CD4-positive, alpha-beta T cell (primary cell): ENCODE results near the gene SMURF2. TPM values are rescaled to one million over a fixed set of nuclear protein-coding genes. Genes with fewer than 3 reads are reported as not detected.

ENCODE experiments used
- ATAC-seq: fragments of 200-7000 bp; cut with Tn5 transposase; one replicate; pipeline ENCODE4 v1.10.0; 2022; ENCODE audit warnings: mild to moderate bottlenecking; ENCODE audit not compliant: poor library complexity
- CTCF ChIA-PET: fragments of 350-600 bp; sonication (Branson Sonifier 250); formaldehyde crosslinking; loops from one replicate; lab custom pipeline; 2021; ENCODE audit warnings: antibody characterized with exemption, inconsistent platforms; lab: Charles Lee
- POLR2A ChIA-PET: fragments of 350-600 bp; sonication (Branson Sonifier 250); formaldehyde crosslinking; loops from one replicate; lab custom pipeline; 2021; ENCODE audit warnings: antibody characterized with exemption, inconsistent platforms; lab: Charles Lee
- DNase-seq, 14 experiments: peaks; one replicate each; pipeline ENCODE4 v3.0.0-alpha.2; 2013 to 2020; ENCODE audit warnings: mixed read lengths in 2 of 14
- H3K27ac ChIP-seq, 2 donors: one replicate each; pipeline versions ENCODE4 v1.5.1 to v1.7.0; 2013; ENCODE audit warnings: low read length in 2 of 2, low read depth in 1 of 2, mild to moderate bottlenecking in 1 of 2
- H3K27me3 ChIP-seq, 2 experiments: 1 replicate in 1 of 2; 2 replicates in 1 of 2; pipeline versions ENCODE4 v1.6.1 to v1.7.0; 2013; ENCODE audit warnings: low read length in 2 of 2, control low read depth in 1 of 2, mild to moderate bottlenecking in 1 of 2, moderate library complexity in 1 of 2; ENCODE audit not compliant: insufficient read depth in 2 of 2, control insufficient read depth in 1 of 2
- H3K36me3 ChIP-seq: one replicate; pipeline ENCODE4 v1.6.1; 2013; ENCODE audit warnings: low read length, control low read depth; ENCODE audit not compliant: insufficient read depth
- H3K4me1 ChIP-seq: one replicate; pipeline ENCODE4 v1.6.1; 2013; ENCODE audit warnings: low read length, control low read depth; ENCODE audit not compliant: insufficient read depth
- H3K4me3 ChIP-seq: one replicate; pipeline ENCODE4 v1.5.1; 2013; ENCODE audit warnings: mild to moderate bottlenecking, low read length, moderate library complexity
- H3K9me3 ChIP-seq, 2 experiments: 1 replicate in 1 of 2; 2 replicates in 1 of 2; pipeline versions ENCODE4 v1.6.1 to v1.7.0; 2013; ENCODE audit warnings: low read length in 2 of 2, mild to moderate bottlenecking in 2 of 2, control low read depth in 1 of 2, moderate library complexity in 1 of 2; ENCODE audit not compliant: control insufficient read depth in 1 of 2, insufficient read depth in 1 of 2
- H3K27ac Mint-ChIP-seq: one replicate; pipeline ENCODE4 v1.8.0; 2020; ENCODE audit warnings: mixed read lengths
- H3K27me3 Mint-ChIP-seq: one replicate; pipeline ENCODE4 v1.8.0; 2021; ENCODE audit warnings: mixed read lengths
- H3K36me3 Mint-ChIP-seq: one replicate; pipeline ENCODE4 v1.8.0; 2021; ENCODE audit warnings: low read depth, mixed read lengths
- H3K4me1 Mint-ChIP-seq: one replicate; pipeline ENCODE4 v1.8.0; 2021; ENCODE audit warnings: low read depth, mixed read lengths
- H3K4me3 Mint-ChIP-seq: one replicate; pipeline ENCODE4 v1.8.0; 2020; ENCODE audit warnings: mild to moderate bottlenecking, mixed read lengths
- H3K9me3 Mint-ChIP-seq: one replicate; pipeline ENCODE4 v1.8.0; 2020; ENCODE audit warnings: mixed read lengths
- intact Hi-C, 2 experiments: fragments of 100-400 bp; cut with DNase I in 1 of 2; cut with micrococcal nuclease in 1 of 2; formaldehyde crosslinking; loops; one replicate each; pipeline versions ENCODE4 v1.15.1 to v1.9.0; 2023 to 2025; cut with DNase I, micrococcal nuclease
- total RNA-seq, 174 experiments: library from RNA in 2 of 174; stranded (reverse) in 2 of 174; gene quantifications; one replicate each; pipeline ENCODE4 v1.2.3 and lab custom pipeline; 2021 to 2026
- TF ChIP-seq, protein P1 (sequence below): fragments of 200-600 bp; IDR thresholded peaks from one replicate; pipeline ENCODE4 v1.8.0; 2022; ENCODE audit warnings: antibody characterized with exemption, mild to moderate bottlenecking

SMURF2 gene
- total RNA-seq, 2 experiments from 2014 or later: 28.0 to 29.7 TPM

DNA sequence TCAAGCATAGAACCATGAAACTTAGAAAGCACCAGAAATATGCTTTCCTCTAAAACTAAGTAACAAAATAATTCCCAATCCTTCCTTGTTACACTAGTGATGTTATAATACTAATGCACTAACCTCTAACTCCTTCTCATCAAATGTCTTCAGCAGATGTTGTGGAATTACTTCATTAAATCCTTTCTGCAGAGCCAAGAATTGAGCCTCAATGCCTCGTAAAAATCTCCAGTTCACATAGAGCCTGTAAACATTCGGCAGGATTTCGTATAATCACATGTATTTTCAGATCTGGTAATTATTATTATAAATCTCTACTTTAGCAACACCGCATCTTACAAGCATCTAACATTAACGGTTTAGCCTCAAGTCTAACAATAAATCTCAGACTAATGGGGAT, 110.6 kb downstream of the SMURF2 start:
- ATAC-seq: no peak
- H3K36me3 Mint-ChIP-seq: peaks cover 76% of the 10 kb centered on the region
- CTCF ChIA-PET: no interaction called here
- no peak for DNase-seq
- intact Hi-C loops: no loop called here
- POLR2A ChIA-PET: interaction anchor here (0.6 to 1.8 kb wide), 2 partner anchors 19 to 45 kb away, joined by 3 to 8 read pairs; partner anchors contain the start of genes CEP95 and DDX5
- H3K4me1 ChIP-seq: no peaks in the 10 kb centered on the region
- H3K4me3 Mint-ChIP-seq: no peak overlapping the region
- no peaks in the 10 kb centered on the region for H3K9me3 Mint-ChIP-seq
- no peaks in the 10 kb centered on the region for H3K4me1 Mint-ChIP-seq
- H3K9me3 ChIP-seq: no peaks in the 10 kb centered on the region
- peak overlapping the region; percentile 36 for H3K27ac Mint-ChIP-seq
- H3K27me3 Mint-ChIP-seq: no peaks in the 10 kb centered on the region
- peaks cover 54% of the 10 kb centered on the region for H3K36me3 ChIP-seq
- no peak overlapping the region for H3K27ac ChIP-seq
- no peak overlapping the region for H3K4me3 ChIP-seq
- TF ChIP-seq, protein P1, sequence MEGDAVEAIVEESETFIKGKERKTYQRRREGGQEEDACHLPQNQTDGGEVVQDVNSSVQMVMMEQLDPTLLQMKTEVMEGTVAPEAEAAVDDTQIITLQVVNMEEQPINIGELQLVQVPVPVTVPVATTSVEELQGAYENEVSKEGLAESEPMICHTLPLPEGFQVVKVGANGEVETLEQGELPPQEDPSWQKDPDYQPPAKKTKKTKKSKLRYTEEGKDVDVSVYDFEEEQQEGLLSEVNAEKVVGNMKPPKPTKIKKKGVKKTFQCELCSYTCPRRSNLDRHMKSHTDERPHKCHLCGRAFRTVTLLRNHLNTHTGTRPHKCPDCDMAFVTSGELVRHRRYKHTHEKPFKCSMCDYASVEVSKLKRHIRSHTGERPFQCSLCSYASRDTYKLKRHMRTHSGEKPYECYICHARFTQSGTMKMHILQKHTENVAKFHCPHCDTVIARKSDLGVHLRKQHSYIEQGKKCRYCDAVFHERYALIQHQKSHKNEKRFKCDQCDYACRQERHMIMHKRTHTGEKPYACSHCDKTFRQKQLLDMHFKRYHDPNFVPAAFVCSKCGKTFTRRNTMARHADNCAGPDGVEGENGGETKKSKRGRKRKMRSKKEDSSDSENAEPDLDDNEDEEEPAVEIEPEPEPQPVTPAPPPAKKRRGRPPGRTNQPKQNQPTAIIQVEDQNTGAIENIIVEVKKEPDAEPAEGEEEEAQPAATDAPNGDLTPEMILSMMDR: no peak
- H3K27me3 ChIP-seq: no peaks in the 10 kb centered on the region

DNA sequence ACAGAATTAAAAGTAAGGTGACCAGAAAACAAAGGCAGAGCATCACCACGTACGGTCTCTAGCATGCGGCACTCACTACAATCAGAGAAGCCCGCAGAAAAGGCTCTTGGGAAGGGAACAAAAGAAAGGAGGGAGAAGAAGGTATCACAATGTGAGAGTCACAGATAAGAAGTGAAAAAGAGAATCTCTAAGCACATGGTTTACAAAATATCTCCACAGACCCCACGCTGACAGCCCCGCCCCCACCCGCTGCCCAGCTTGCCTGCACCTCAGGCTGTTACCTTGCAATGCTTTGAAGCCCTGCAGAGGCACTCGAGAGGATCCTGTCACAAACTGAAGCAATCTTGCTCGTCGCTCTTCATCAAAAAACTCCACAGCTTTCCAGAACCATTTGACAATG, 114.8 kb downstream of the SMURF2 start:
- H3K4me1 ChIP-seq: no peaks in the 10 kb centered on the region
- ChIA-PET POLR2A (no interaction called here), CTCF (no interaction called here)
- H3K9me3 ChIP-seq: no peaks in the 10 kb centered on the region
- DNase-seq: no peak
- Mint-ChIP-seq H3K27me3 (no peaks in the 10 kb centered on the region), H3K27ac (no peak overlapping the region), H3K4me1 (no peaks in the 10 kb centered on the region), H3K9me3 (no peaks in the 10 kb centered on the region), H3K36me3 (peaks cover 82% of the 10 kb centered on the region), H3K4me3 (no peak overlapping the region)
- H3K27me3 ChIP-seq: no peaks in the 10 kb centered on the region
- H3K27ac ChIP-seq: no peak overlapping the region
- no peak for ATAC-seq
- intact Hi-C loops: no loop called here
- H3K36me3 ChIP-seq: peaks cover 54% of the 10 kb centered on the region
- H3K4me3 ChIP-seq: no peak overlapping the region
- TF ChIP-seq, protein P1: no peak

DNA sequence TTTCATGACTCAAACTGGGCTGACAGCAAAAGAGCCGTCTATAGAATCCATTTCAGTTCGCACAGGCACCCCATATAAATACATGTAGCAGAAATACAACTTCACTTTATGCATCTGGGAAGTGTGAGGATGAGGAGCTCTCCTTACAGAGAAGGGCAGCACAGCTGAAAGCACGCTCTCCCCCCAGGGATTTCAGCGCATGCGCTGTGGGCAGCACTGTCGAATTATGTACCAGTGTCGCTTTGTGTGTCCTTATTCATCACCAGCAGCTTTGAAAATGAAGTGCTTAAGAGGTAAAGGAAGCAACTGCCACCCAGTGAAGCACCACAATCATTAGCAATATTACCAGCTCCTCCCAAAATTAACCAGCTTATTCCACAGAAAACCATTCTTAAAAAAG, 115.4 kb downstream of the SMURF2 start:
- DNase-seq (no peak), ATAC-seq (no peak)
- Mint-ChIP-seq H3K36me3 (peaks cover 82% of the 10 kb centered on the region), H3K4me3 (no peak overlapping the region), H3K9me3 (no peaks in the 10 kb centered on the region), H3K4me1 (no peaks in the 10 kb centered on the region), H3K27ac (no peak overlapping the region), H3K27me3 (no peaks in the 10 kb centered on the region)
- ChIA-PET POLR2A (no interaction called here), CTCF (no interaction called here)
- Histone ChIP-seq H3K4me3 (no peak overlapping the region), H3K4me1 (no peaks in the 10 kb centered on the region), H3K27ac (no peak overlapping the region), H3K9me3 (no peaks in the 10 kb centered on the region), H3K27me3 (no peaks in the 10 kb centered on the region), H3K36me3 (peaks cover 51% of the 10 kb centered on the region)
- TF ChIP-seq, protein P1: no peak
- intact Hi-C loops: no loop called here
